ENCODE data around the gene KRCC1.
A peak's percentile ranks its signal among the peaks of the same experiment; 100 is the strongest.
"Not testable (repeated sequence)": the region's sequence is repeated elsewhere in the genome, so short reads cannot be mapped to it uniquely, and the experiment has no call there.

KRCC1 gene

DNA sequence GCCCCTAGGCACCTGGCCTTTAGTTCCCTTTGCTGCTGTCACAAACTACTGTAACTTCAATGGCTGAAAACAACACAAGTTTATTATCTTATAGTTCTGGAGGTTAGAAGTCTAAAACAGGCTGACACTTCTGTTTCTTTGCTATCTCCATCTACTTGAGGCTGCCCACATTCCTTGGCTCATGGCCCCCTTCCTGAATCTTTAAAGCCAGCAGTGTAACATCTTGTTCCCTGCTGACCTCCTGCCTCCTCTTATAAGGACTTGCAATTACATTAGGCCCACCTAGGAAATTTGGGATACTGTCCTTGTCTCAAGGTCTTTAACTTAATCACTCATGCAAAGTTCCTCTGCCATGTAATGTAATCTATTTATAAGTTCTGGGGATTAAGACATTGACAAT, 18.6 kb upstream of the KRCC1 start:
- DNase-seq, result no peak

- DNase-seq, result no peak
Measured at GRCh38 chr2:88071365-88071764, 15.8 kb upstream of the KRCC1 start.

DNA sequence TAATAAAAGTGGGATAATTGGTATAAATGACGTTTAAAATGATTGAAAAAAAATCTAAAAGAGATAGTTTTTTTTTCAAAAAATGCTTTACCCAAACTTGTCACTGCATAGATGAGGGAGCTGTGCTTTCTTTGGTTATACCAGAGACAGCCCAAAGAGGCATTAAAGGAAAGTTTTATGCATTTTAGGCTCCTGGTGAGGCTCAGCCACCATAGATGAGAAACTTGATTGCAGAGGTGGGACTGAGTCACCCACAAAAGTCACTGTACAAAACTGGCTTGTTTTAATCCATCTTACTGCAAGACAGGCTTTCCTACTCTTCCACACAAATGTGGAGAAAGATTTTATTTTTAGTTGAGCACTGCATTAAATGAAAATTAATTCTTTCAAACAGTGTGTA, 14.5 kb upstream of the KRCC1 start:
- DNase-seq, result no peak

GRCh38 chr2:88069117-88069516, 13.5 kb upstream of the KRCC1 start:
- DNase-seq, result no peak

DNA sequence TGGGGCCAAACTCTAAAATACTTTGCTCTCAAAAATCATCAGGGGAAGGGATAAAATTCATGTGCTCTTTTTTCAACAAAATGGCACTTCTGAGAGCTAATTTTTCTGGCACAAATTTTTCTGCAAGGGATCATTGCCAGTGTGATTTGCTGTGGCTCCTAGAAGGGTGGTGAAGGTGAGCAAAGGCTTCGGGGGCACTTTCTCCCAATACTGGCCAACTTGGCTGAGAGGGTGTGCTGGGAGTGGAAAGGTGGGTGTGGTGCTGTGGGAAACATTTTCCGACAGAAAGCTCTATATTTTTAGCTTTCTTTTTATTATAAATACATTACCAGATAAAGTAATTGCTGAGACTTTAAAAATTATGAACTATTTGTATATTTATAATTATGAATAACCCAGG, 12.5 kb upstream of the KRCC1 start:
- DNase-seq, result no peak

DNA sequence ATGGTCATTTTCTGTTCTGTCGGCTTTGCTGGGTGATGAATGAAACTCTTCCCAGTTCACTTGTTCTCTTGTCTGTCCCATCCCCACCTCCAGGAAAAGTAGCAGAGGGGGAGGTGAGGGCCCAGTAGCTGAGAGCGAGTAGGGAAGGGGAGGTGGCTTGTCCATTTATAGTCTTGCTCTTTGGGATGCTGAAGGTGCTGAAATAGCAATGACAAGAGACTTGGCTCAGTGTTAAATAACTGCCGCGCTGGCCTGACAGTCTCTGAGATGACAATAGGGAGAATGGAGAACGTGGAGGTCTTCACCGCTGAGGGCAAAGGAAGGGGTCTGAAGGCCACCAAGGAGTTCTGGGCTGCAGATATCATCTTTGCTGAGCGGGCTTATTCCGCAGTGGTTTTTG, 12.0 kb upstream of the KRCC1 start, which contains the start of gene SMYD1:
SMYD1 (plus strand) TSS at position 228 of the 400 bp plus-strand sequence; CDS start at position 268, 40 bp downstream.
- DNase-seq, result no peak

GRCh38 chr2:88067189-88067588, 11.6 kb upstream of the KRCC1 start:
- DNase-seq, result no peak

DNA sequence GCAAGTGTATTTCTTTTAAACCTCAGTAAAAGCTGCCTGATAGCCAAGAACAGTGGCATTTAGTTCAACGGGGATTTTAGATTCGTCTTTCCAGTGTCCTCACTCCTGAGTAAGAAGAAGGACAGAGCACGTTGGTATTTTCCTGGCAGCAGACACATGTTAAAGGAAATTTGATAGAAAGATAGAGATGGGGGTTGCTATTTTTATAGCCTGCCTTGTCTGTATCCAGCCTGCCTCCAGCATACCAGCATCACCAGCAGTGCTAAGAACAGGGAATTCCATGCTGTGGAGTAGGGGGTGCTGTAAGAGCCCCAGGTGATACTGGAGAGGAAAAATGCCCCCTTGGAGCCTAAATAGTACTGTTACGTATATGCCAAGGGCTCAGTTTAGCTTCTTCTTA, 11.0 kb upstream of the KRCC1 start:
- no peak for DNase-seq

DNA sequence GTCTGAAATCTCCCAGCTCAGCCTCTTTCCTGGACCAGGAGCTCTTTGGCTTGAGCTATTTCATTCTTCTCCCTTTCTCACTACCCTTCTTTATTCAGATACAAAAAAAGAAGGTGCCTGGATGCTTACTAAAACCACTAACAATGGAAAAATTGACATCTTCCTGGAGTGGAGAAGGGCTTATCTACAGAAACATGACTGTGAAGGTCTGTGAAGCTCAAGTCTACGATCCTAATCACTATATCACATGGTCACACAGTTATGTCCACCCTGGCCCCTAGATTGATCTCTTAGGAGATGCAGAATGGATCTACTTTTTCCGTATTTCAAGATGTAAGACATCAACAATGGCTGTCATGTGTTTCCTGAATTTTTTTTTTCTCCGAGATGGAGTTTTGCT, 5.7 kb upstream of the KRCC1 start:
- DNase-seq, result no peak

DNA sequence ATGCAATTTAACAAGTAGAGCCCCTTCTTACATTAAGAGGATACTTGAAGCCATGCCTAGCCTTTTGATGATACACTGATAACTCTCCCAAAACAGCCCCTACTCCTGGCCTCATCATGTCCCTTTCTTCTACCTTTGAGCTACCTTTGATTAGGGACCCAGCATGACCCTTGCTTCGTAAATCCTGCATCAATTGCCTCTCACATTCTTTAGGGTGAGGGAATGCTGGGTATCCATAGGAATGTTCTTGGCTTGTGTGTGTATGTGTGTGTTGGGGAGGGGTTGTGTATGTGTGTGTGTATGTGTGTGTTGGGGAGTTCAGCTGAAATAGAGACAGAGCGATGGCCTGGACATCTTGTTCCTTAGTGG, 5.3 kb upstream of the KRCC1 start:
- DNase-seq, result no peak

GRCh38 chr2:88059979-88060906, 4.7 kb upstream of the KRCC1 start:
- DNase-seq, result peak; percentile 7

- no peak for DNase-seq
Measured at GRCh38 chr2:88058191-88058590, 2.6 kb upstream of the KRCC1 start.

DNA sequence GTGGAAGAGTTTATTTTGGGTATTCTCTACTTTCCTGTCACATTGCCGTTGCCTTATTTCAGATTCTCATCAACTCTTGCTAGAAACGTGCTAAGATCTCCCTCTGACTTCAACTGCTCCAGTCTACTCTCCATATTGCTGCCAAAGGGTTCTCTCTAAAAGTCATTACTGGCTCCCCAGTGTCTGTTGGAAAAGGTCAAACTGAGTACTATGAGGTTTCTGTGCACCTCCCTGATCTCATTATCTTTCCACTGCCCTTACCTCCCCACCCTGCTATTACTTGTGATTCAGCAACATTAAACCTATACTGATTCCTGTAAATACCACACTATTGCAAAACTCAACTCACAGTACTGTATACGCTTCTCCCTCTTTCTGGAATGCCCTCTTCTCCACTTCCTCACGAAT, 1.9 kb upstream of the KRCC1 start:
- DNase-seq, result no peak

DNA sequence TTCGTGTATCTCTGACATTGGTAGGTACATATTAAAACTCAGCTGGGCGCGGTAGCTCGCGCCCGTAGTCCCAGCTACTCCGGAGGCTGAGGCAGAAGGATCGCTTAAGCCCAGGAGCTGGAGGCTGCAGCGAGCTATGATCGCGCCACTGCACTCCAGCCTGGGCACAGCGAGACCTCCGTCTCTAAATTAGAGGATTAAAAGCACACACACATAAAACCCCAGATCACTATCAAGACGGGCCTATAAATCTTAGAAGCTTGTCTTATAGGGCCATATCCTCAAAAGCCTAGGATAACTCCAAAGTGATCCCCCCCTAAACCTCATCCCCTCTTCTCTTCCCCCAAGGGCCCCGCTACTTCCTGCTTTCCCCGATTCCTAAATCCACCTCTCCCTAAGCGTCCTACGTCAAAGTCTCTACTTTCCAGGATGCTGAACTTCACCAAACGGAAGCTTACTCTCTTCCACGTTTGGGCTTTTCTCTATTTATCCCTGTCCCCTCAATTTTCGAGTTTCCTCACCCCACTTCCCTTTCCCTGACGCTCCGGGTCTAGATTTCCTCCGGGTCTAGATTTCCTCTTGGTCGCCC, 707 bp downstream of the KRCC1 start:
- no peak for DNase-seq

DNA sequence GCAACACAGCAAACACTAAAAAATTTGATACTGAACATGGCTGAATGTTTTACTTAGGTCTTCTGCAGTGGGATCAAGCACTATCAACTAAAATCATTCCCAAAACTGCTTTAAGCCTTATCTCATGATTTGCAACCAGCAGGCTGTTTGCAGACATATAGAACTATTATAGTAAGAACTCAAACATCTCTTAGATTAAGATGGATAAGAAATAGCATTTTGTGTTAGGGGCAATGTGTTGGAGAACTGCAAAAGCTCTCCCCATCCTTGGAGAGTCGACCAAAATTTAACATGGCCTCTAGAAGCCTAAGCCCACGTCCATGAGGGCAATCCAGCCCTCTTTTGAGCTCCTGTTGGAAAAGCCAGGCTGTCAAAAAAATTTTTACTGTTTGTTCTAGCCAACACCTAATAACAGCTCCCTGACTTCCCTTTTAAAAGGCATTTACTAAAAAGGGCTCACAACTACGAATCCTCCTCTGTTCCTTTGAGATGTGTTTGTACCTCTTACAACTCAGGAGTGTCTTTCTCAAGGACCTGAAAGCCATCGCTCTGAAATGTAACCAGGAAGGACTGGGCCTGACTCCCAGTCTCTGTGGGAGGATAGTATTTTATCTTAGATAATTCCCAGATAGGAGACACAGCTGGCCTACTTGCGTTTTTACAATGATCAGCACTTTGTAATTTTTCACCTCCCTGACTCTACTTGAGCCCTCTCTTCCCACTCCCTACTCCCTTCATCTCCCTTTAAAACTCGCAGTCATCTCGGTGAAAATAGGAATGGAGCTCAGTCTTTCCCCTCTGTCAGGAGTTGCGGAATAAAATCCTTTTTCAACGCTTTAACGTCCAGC, 1.4 kb downstream of the KRCC1 start:
- DNase-seq, result no peak

DNA sequence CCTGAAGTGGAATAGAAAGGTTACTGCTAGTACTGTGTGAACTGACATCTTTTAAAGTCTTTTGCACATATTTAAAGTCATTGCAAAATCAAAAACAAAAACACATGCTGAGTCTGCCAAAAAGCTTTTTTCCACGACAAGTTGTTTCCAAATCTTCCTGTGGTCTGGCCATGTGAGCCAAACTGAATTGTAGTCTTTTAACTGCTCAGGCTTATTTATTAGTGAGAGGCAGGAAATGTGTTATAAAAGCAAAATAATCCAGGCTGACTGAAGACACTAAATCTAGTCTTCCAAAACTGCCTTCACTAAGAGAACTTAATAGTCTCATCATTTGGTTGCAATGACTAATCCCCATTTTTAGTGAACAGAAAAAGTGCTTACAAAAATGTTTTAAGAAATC, 2.3 kb downstream of the KRCC1 start:
- DNase-seq, result no peak

DNA sequence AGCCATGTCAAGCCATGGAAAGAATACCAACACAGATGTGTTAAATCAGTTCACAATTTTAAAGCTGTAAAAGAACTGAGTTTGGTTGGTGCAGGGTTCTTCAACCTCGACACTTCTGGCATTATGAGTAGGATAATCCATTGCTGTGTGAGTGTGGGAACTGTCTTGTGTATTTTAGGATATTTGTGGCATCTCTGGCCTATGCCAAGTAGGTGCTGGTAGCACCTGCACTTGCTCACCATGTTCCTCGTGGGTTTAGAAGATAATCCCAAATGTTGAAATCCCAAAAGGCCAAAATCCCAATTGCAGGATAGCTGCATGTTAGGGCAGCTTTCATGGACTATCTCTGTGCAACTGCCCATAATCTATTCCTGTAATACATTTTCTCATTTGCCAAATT, 3.8 kb downstream of the KRCC1 start:
- no peak for DNase-seq

- DNase-seq, result no peak
Measured at GRCh38 chr2:88049622-88050021, 6.0 kb downstream of the KRCC1 start.

- no peak for DNase-seq
Measured at GRCh38 chr2:88048541-88048940, 7.0 kb downstream of the KRCC1 start.

DNA sequence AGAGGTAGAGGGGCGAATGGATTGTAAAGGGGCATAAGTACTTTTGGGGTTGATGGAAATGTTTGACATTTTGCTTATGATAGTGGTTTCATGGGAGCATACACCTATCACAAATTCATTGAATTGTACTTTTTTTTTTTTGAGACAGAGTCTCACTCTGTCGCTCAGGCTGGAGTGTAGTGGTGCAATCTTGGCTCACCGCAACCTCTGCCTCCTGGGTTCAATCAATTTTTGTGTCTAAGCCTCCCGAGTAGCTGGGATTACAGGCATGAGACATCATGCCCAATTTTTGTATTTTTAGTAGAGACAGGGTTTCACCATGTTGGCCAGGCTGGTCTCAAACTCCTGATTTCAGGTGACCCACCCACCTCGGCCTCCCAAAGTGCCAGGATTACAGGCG, 10.0 kb downstream of the KRCC1 start:
- not testable (repeated sequence) for DNase-seq

DNA sequence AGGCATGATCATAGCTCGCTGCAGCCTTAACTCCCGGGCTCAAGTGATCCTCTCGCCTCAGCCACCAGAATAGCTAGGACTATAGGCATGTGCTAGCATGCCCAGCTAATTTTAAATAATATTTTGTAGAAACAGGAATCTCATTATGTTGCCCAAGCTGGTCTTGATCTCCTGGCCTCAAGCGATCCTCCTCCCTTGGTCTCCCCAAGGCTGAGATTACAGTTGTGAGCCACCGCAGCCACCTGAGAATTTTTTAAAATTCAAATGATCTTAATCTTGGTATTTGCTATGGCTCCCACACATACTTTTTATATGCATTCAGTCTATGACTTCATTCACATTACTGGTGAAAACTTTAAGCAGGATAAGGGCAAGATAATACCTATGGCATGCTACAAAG, 13.1 kb downstream of the KRCC1 start:
- no peak for DNase-seq

GRCh38 chr2:88038263-88039105, 17.1 kb downstream of the KRCC1 start:
- DNase-seq, result no peak

- DNase-seq, result no peak
Measured at GRCh38 chr2:88036606-88037005, 19.0 kb downstream of the KRCC1 start.

All from SHP77 treated with DMSO at 0.1 percent for 48 hours (cell line).